Measurements from ENCODE around the gene THOP1.

THOP1 gene

GRCh38 chr19:2856457-2857050 lies 71.3 kb downstream of the THOP1 start:
- DNase-seq, result no peak

- DNase-seq, result peak; percentile 52 to 63
Measured at GRCh38 chr19:2858864-2859263, 73.6 kb downstream of the THOP1 start.

- no peak for DNase-seq
Measured at GRCh38 chr19:2863816-2864215, 78.5 kb downstream of the THOP1 start.
